GM19467 (cell line): Measurements from ENCODE around the gene POLRMT.
"Not testable (repeated sequence)": the region's sequence is repeated elsewhere in the genome, so short reads cannot be mapped to it uniquely, and the experiment has no call there.

Experiments used
- ATAC-seq: cut with Tn5 transposase; IDR thresholded peaks from one replicate; pipeline ENCODE4 v1.9.1; 2021; ENCODE audit warnings: mild to moderate bottlenecking, moderate library complexity; ENCODE audit not compliant: unreplicated experiment

POLRMT gene

GRCh38 chr19:633068-633785, at the start of gene POLRMT:
TSS of gene POLRMT (minus strand) at chr19:633537. CDS start at chr19:633512, 25 bp downstream.
- peak; percentile 71 for ATAC-seq

DNA sequence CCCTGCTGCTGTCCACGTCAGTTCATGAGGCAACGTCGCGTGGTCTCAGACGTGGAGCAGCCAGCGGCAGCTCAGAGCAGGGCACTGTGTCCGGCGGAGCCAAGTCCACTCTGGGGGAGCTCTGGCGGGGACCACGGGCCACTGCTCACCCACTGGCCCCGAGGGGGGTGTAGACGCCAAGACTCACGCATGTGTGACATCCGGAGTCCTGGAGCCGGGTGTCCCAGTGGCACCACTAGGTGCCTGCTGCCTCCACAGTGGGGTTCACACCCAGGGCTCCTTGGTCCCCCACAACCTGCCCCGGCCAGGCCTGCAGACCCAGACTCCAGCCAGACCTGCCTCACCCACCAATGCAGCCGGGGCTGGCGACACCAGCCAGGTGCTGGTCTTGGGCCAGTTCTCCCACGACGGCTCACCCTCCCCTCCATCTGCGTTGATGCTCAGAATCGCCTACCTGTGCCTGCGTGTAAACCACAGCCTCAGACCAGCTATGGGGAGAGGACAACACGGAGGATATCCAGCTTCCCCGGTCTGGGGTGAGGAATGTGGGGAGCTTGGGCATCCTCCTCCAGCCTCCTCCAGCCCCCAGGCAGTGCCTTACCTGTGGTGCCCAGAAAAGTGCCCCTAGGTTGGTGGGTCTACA, 49.5 kb upstream of the POLRMT start:
- no peak for ATAC-seq

GRCh38 chr19:681029-682019, 48.0 kb upstream of the POLRMT start:
- no peak for ATAC-seq

- ATAC-seq, result peak; percentile 67
Measured at GRCh38 chr19:680287-681028, 47.1 kb upstream of the POLRMT start.

GRCh38 chr19:679418-680286, 46.3 kb upstream of the POLRMT start:
- ATAC-seq, result peak; percentile 11

DNA sequence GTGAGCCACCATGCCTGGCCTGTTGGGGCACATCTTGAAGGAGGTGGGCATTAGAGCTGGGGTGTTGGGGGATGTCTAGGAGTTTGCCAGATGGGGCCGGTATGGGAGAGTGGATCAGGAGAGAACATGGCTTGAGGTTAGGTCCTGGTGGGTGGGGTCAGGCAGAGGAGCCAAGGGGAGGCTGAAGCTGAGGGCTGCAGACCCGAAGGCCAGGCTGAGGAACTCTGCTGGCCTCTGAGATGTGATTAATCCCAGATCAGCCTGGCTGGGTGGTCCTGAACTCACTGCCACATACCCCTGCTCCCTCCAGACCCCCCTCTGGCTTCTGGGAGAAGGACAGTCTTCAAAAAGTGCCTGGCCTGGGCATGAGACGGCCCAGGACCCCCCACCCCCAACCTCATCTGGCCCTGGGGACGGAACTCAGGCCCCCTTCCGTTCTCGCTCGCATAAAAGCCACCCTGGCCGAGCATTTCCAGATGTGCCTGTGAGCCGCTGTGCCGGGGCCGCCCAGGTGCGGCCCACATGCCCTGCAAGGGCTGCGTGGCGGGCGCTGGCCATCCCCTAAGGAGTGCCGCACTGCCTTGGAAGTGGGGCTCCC, 45.6 kb upstream of the POLRMT start:
- no peak for ATAC-seq

GRCh38 chr19:677601-678436, 44.5 kb upstream of the POLRMT start:
- no peak for ATAC-seq

GRCh38 chr19:677201-677600, 43.9 kb upstream of the POLRMT start:
- no peak for ATAC-seq

- no peak for ATAC-seq
Measured at GRCh38 chr19:676339-677105, 43.2 kb upstream of the POLRMT start, which contains the start of gene FSTL3. TSS of gene FSTL3 (plus strand) at chr19:676392. CDS start at chr19:676424, 32 bp downstream.

DNA sequence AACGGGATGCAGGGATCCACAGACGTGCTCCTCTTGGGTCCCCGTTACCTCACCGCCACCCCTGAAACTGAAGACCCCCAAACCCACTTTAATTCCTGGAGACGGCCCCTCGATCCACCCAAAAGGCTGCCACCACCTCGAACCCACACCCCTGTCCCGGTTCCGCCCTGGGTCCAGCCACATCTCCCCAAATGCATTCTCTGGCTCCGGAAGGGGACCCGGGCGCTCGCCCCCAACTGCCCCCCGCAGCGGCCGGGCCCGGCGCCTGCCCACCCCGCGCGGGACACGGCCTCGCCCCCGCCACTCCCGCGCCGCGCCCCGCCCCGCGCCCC, 42.6 kb upstream of the POLRMT start:
- no peak for ATAC-seq

GRCh38 chr19:674282-675151, 41.2 kb upstream of the POLRMT start:
- no peak for ATAC-seq

DNA sequence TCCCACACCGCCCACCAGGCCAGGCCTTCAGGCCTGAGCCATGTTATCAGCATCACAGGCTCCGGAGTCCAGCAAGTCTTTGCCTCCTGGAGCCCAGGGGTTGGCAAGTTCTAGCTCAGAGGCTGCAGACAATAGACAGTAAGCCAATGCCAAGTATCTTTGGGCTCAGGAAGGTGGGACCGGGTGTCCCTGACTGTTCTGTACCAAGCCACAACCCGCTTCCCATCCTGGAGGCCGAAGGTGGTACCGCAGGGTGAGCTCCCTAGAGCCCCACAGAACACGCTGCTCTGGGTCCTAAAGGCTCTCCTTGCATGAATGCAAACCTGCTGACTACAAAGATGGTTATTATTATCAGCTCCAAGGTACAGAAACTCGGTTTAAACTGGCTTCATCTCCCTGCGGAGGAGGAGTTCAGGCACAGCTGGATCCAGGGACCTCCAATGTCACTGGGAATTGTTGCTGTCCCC, 37.3 kb upstream of the POLRMT start:
- ATAC-seq, result no peak

- ATAC-seq, result not testable (repeated sequence)
Measured at GRCh38 chr19:668675-669434, 35.5 kb upstream of the POLRMT start.

DNA sequence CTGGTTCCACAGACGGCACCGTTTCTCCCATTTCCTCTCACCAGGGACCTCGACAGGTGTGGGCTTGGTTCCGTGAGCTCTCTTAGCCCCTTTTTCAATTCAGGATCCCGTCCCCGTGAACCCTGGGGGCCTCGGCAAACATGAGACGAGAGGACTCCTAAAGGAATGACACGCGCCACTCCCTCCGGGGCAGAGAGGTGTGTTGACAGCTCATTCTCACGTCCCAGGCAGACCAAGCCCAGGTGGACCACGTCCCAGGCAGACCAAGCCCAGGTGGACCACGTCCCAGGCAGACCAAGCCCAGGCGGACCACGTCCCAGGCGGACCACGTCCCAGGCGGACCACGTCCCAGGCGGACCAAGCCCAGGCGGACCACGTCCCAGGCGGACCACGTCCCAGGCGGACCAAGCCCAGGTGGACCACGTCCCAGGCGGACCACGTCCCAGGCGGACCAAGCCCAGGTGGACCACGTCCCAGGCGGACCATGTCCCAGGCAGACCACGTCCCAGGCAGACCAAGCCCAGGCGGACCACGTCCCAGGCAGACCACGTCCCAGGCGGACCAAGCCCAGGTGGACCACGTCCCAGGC, 33.7 kb upstream of the POLRMT start:
- not testable (repeated sequence) for ATAC-seq

DNA sequence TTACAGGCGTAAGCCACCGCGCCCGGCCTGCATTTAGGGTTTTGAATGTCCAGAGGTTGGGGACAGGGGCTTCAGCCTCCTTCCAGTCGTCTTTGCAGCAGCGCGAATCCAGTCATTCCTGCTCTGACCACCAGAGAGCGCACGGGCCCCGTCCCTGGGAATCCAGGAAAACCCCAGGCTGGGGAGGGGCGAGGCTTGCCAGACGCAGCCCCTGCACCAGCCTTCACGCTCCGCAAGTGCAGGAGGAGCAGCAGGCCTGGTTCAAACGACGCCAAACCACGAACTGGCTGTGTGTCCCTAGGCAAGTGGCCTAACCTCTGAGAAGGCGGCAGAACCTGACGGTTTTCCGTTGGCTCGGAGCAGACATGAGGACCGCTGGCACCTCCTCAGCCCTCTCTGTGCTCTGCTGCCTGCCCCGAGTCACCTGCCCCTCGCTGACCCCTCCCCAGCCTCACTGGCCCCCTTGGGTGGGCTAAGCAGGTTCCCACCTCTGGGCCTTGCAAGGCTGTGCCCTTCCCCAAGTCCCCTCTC, 31.6 kb upstream of the POLRMT start:
- no peak for ATAC-seq
